ENCODE results near the gene LDLRAD2.

- no peak for TF ChIP-seq CTCF (IDR thresholded peaks at IDR 0.05)
- 0 out of 2 replicates have a peak, but pooled peaks have one; percentile 46 for TF ChIP-seq POLR2AphosphoS5 (IDR thresholded peaks at IDR 0.05; ENCODE audit: low read depth, low read length)
Measured at GRCh38 chr1:21816602-21817302, 4.7 kb downstream of the LDLRAD2 start.

Measured in Panc1 (cell line).